Tibial nerve (tissue), 4 donors: ENCODE data around the gene ATAD3A. TPM values are rescaled to one million over a fixed set of nuclear protein-coding genes. Genes with fewer than 3 reads are reported as not detected.

Source experiments
- DNase-seq, 2 donors: peaks; one replicate each; pipeline ENCODE4 v3.0.0-alpha.2; 2019; ENCODE audit warnings: low spot score in 2 of 2
- H3K27ac ChIP-seq, 4 donors: fragments of 200-600 bp; sonication (generic) in 3 of 4; one replicate each; pipeline ENCODE4 v1.5.1; 2017 to 2019; ENCODE audit warnings: mild to moderate bottlenecking in 1 of 4
- H3K27me3 ChIP-seq, 2 donors: fragments of 200-600 bp; sonication (generic) in 1 of 2; one replicate each; pipeline versions ENCODE4 v1.5.1 to v1.6.0; 2017 to 2019
- H3K36me3 ChIP-seq, 3 donors: fragments of 200-600 bp; sonication (generic); one replicate each; pipeline ENCODE4 v1.5.1; 2018 to 2019
- H3K4me1 ChIP-seq, 4 donors: fragments of 200-600 bp; sonication (generic) in 3 of 4; one replicate each; pipeline ENCODE4 v1.5.1; 2017 to 2019
- H3K4me3 ChIP-seq, 4 donors: fragments of 200-600 bp; sonication (generic) in 3 of 4; one replicate each; pipeline ENCODE4 v1.5.1; 2017 to 2019; ENCODE audit warnings: mild to moderate bottlenecking in 1 of 4, moderate library complexity in 1 of 4
- H3K9me3 ChIP-seq, 4 donors: fragments of 200-600 bp; sonication (generic) in 3 of 4; one replicate each; pipeline ENCODE4 v1.5.1; 2017 to 2019
- CTCF ChIP-seq, 5 experiments: fragments of 200-600 bp in 3 of 5; fragments of 450-650 bp in 2 of 5; sonication (generic) in 3 of 5; IDR thresholded peaks; one replicate each; pipeline ENCODE4 v1.5.1; 2016 to 2019; ENCODE audit warnings: antibody characterized with exemption in 5 of 5, mild to moderate bottlenecking in 3 of 5, moderate library complexity in 2 of 5
- EP300 ChIP-seq, 2 donors: sonication (generic); formaldehyde crosslinking; IDR thresholded peaks; one replicate each; pipeline ENCODE4 v1.6.1; 2017; ENCODE audit warnings: antibody characterized with exemption in 2 of 2, mild to moderate bottlenecking in 1 of 2
- POLR2A ChIP-seq, 2 donors: fragments of 450-650 bp; IDR thresholded peaks; one replicate each; pipeline ENCODE4 v1.6.1; 2017; ENCODE audit warnings: antibody characterized with exemption in 2 of 2, mild to moderate bottlenecking in 2 of 2, moderate library complexity in 2 of 2
- WGBS, 2 donors: methylation state at CpG; one replicate each; pipeline ENCODE4 v1.1.5; 2018; 5-methylcytosine and 5-hydroxymethylcytosine counted together
- total RNA-seq, 4 donors: library from RNA; depleted of rRNA; stranded (reverse); fragments of >200 nt; gene quantifications; one replicate each; pipeline ENCODE4 v1.1.0, GENCODE V29; 2016

The ATAD3A gene
- total RNA-seq, 4 donors from 2014 or later: 19.6 to 47.4 (median 27.0) TPM

- Histone ChIP-seq H3K27me3 (no peaks in the 10 kb centered on the region), H3K36me3 (peaks cover 0 to 73% (median 8%) of the 10 kb centered on the region in 3 donors), H3K4me3 (no peak overlapping the region), H3K4me1 (peaks cover 0 to 41% (median 3%) of the 10 kb centered on the region in 4 donors), H3K27ac (no peak overlapping the region), H3K9me3 (no peaks in the 10 kb centered on the region)
- TF ChIP-seq POLR2A (IDR thresholded peaks at IDR 0.05): no peak
- TF ChIP-seq CTCF (IDR thresholded peaks at IDR 0.05): no peak
- no peak for TF ChIP-seq EP300 (IDR thresholded peaks at IDR 0.05)
- WGBS, 2 donors: 90 to 93% methylated on average over 9 to 10 of the region's 10 CpGs
- no peak for DNase-seq
Observed at GRCh38 chr1:1565340-1565739, 53.4 kb downstream of the ATAD3A start.

GRCh38 chr1:1567152-1567875 lies 55.4 kb downstream of the ATAD3A start:
- H3K36me3 ChIP-seq: peaks cover 0 to 66% (median 8%) of the 10 kb centered on the region in 3 donors
- H3K27ac ChIP-seq: no peak overlapping the region
- WGBS, 2 donors: 68 to 76% methylated on average over 29 to 31 of the region's 31 CpGs
- no peak for TF ChIP-seq EP300 (IDR thresholded peaks at IDR 0.05)
- TF ChIP-seq CTCF (IDR thresholded peaks at IDR 0.05): no peak
- TF ChIP-seq POLR2A (IDR thresholded peaks at IDR 0.05): no peak
- no peak for DNase-seq
- H3K9me3 ChIP-seq: no peaks in the 10 kb centered on the region
- H3K4me3 ChIP-seq: no peak overlapping the region
- peaks cover 0 to 61% (median 3%) of the 10 kb centered on the region in 4 donors for H3K4me1 ChIP-seq
- H3K27me3 ChIP-seq: no peaks in the 10 kb centered on the region

- Histone ChIP-seq H3K36me3 (peaks cover 0 to 64% (median 8%) of the 10 kb centered on the region in 3 donors), H3K9me3 (no peaks in the 10 kb centered on the region), H3K4me3 (no peak overlapping the region), H3K27me3 (no peaks in the 10 kb centered on the region), H3K4me1 (peaks cover 0 to 67% (median 7%) of the 10 kb centered on the region in 4 donors), H3K27ac (no peak overlapping the region)
- no peak for DNase-seq
- WGBS, 2 donors: 64 to 77% methylated on average over 10 of the region's 10 CpGs
- TF ChIP-seq EP300 (IDR thresholded peaks at IDR 0.05): no peak
- no peak for TF ChIP-seq CTCF (IDR thresholded peaks at IDR 0.05)
- no peak for TF ChIP-seq POLR2A (IDR thresholded peaks at IDR 0.05)
Observed at GRCh38 chr1:1567891-1568291, 55.9 kb downstream of the ATAD3A start.

- peaks cover 0 to 74% (median 14%) of the 10 kb centered on the region in 4 donors for H3K4me1 ChIP-seq
- no peak overlapping the region for H3K4me3 ChIP-seq
- WGBS, 2 donors: 80 to 83% methylated on average over 7 of the region's 7 CpGs
- no peak overlapping the region for H3K27ac ChIP-seq
- TF ChIP-seq EP300 (IDR thresholded peaks at IDR 0.05) (no peak), CTCF (IDR thresholded peaks at IDR 0.05) (no peak), POLR2A (IDR thresholded peaks at IDR 0.05) (no peak)
- no peaks in the 10 kb centered on the region for H3K9me3 ChIP-seq
- H3K36me3 ChIP-seq: peaks cover 0 to 49% (median 2%) of the 10 kb centered on the region in 3 donors
- H3K27me3 ChIP-seq: no peaks in the 10 kb centered on the region
- no peak for DNase-seq
Observed at GRCh38 chr1:1569341-1569740, 57.4 kb downstream of the ATAD3A start.
